ENCODE results near the gene ARMH1. TPM values are rescaled to one million over a fixed set of nuclear protein-coding genes. Genes with fewer than 3 reads are reported as not detected.

ARMH1 gene
- not detected in 2 replicates for total RNA-seq

GRCh38 chr1:44674113-44675000, at the start of gene ARMH1, which contains the start of gene TMEM53:
ARMH1 (plus strand) TSS chr1:44674714; CDS start chr1:44689698, 14,984 bp downstream.
TMEM53 (minus strand) TSS chr1:44674481; CDS start chr1:44674391, 90 bp downstream.

GRCh38 chr1:44730741-44731512, 56.4 kb downstream of the ARMH1 start, which contains the start of gene RNU5D-1:
RNU5D-1 (minus strand) TSS chr1:44731170.

DNA sequence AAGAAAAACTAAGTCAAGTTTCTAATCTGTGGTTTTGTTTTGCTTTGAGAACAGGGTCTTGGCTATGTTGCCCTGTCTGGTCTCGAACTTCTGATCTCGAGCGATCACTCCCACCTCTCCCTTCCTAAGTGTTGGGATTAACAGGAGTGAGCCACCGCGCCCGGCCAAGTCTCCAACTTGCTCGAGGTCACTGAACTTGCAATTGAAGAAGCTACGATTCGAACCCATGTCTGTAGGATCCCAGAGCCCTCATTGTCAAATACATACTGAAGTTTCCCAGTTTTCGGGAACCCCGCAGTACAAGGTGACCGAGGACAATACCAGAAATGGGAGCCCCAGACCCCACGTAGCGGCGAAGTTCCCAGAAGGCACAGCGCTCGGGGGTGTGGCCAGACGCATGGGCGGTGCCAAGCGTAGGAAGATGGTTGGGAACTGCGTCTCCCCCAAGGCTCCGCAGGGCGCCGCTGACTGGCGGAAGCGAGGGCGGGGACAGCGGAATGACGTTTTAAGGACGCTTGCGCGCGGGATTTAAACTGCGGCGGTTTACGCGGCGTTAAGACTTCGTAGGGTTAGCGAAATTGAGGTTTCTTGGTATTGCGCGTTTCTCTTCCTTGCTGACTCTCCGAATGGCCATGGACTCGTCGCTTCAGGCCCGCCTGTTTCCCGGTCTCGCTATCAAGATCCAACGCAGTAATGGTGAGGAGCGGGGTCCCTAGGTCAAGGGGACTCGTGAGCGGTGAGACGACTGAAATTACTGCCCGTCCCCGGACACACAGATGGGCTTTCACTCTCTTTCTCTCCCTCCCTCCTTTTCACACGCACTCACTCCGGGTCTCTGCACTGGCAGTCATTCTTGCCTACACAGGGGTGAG, 65.0 kb downstream of the ARMH1 start, which contains the start of gene KIF2C:
KIF2C (plus strand) TSS at position 531 of the 872 bp plus-strand sequence; CDS start at position 627, 96 bp downstream.

Other genes starting within 250 kb of the ARMH1 start
- 1.7 and 2.2 TPM in 2 replicates for gene TMEM53, start 233 bp upstream of the ARMH1 start, total RNA-seq
- gene RNU5D-1, start 56.5 kb downstream of the ARMH1 start, total RNA-seq: not detected in 2 replicates
- gene KIF2C, start 65.1 kb downstream of the ARMH1 start, total RNA-seq: 9.9 and 24.7 TPM in 2 replicates
- gene RPS8, start 100.8 kb downstream of the ARMH1 start, total RNA-seq: 2,039 and 2,279 TPM in 2 replicates
- gene BEST4, start 113.5 kb downstream of the ARMH1 start, total RNA-seq: 0.09 TPM in 1 of 2 replicates, not detected in the other
- gene PLK3, start 125.7 kb downstream of the ARMH1 start, total RNA-seq: 25.5 and 27.5 TPM in 2 replicates
- 0.09 and 0.28 TPM in 2 replicates for gene DYNLT4, start 132.6 kb downstream of the ARMH1 start, total RNA-seq
- 5.2 and 13.2 TPM in 2 replicates for gene BTBD19, start 133.8 kb downstream of the ARMH1 start, total RNA-seq
- gene PTCH2, start 168.5 kb downstream of the ARMH1 start, total RNA-seq: under 0.01 and 0.18 TPM in 2 replicates

Data from endothelial cell of coronary artery (primary cell).